ENCODE data around the gene MTHFD2. TPM values are rescaled to one million over a fixed set of nuclear protein-coding genes. Genes with fewer than 3 reads are reported as not detected.

Gene MTHFD2
- total and polyA plus RNA-seq, 10 donors = 17.8 to 71.1 (median 39.8) TPM

GRCh38 chr2:74216642-74217041 is 18.2 kb downstream of the MTHFD2 start:
- no peak for DNase-seq
- Histone ChIP-seq H3K4me1 (peaks cover 0 to 9% (median 0%) of the 10 kb centered on the region in 6 donors), H3K27me3 (replicated peaks in 1 of 7) (no peaks in the 10 kb centered on the region), H3K36me3 (peaks cover 0 to 93% (median 32%) of the 10 kb centered on the region in 6 donors), H3K9me3 (no peaks in the 10 kb centered on the region), H3K4me3 (no peak overlapping the region), H3K27ac (no peak overlapping the region)
- no peak for TF ChIP-seq CTCF (IDR thresholded peaks at IDR 0.05 in 8 of 11, conservative IDR thresholded peaks at IDR 0.05 in 3 of 11)
- intact Hi-C loops (cut with DNase I; ENCODE audit: low total_unique reads) = no loop called here
- WGBS, 5 donors = 85 to 97% (median 94%) methylated on average over 2 of the region's 2 CpGs

GRCh38 chr2:74219846-74220486 is 21.6 kb downstream of the MTHFD2 start:
- no peaks in the 10 kb centered on the region for H3K27me3 ChIP-seq (replicated peaks in 1 of 7)
- 93 to 97% (median 95%) methylated on average over 5 of the region's 5 CpGs for WGBS, 5 donors
- no peak for DNase-seq

GRCh38 chr2:74221091-74221490 is 22.7 kb downstream of the MTHFD2 start:
- WGBS, 5 donors = 96 to 99% (median 97%) methylated on average over 6 of the region's 6 CpGs

More at GRCh38 chr2:74219846-74220486, 21.6 kb downstream of the MTHFD2 start:
- H3K4me1 ChIP-seq = no peaks in the 10 kb centered on the region
- H3K9me3 ChIP-seq = no peaks in the 10 kb centered on the region
- intact Hi-C loops (cut with DNase I; ENCODE audit: low total_unique reads) = no loop called here
- H3K36me3 ChIP-seq = peaks cover 0 to 70% (median 9%) of the 10 kb centered on the region in 6 donors
- no peak overlapping the region for H3K4me3 ChIP-seq
- no peak for TF ChIP-seq POLR2A (IDR thresholded peaks at IDR 0.05)
- TF ChIP-seq CTCF (IDR thresholded peaks at IDR 0.05 in 8 of 11, conservative IDR thresholded peaks at IDR 0.05 in 3 of 11) = no peak
- TF ChIP-seq POLR2AphosphoS5 (IDR thresholded peaks at IDR 0.05) = no peak
- H3K27ac ChIP-seq = no peak overlapping the region

More at GRCh38 chr2:74221091-74221490, 22.7 kb downstream of the MTHFD2 start:
- Histone ChIP-seq H3K27ac (no peak overlapping the region), H3K4me1 (no peaks in the 10 kb centered on the region), H3K4me3 (no peak overlapping the region), H3K27me3 (replicated peaks in 1 of 7) (no peaks in the 10 kb centered on the region), H3K36me3 (peaks cover 0 to 58% (median 4%) of the 10 kb centered on the region in 6 donors), H3K9me3 (no peaks in the 10 kb centered on the region)
- no peak for TF ChIP-seq POLR2A (IDR thresholded peaks at IDR 0.05)
- no peak for TF ChIP-seq CTCF (IDR thresholded peaks at IDR 0.05 in 8 of 11, conservative IDR thresholded peaks at IDR 0.05 in 3 of 11)
- TF ChIP-seq POLR2AphosphoS5 (IDR thresholded peaks at IDR 0.05) = no peak
- intact Hi-C loops (cut with DNase I; ENCODE audit: low total_unique reads) = no loop called here
- no peak for DNase-seq
